ENCODE results near the gene TMEM106C.

TMEM106C gene

DNA sequence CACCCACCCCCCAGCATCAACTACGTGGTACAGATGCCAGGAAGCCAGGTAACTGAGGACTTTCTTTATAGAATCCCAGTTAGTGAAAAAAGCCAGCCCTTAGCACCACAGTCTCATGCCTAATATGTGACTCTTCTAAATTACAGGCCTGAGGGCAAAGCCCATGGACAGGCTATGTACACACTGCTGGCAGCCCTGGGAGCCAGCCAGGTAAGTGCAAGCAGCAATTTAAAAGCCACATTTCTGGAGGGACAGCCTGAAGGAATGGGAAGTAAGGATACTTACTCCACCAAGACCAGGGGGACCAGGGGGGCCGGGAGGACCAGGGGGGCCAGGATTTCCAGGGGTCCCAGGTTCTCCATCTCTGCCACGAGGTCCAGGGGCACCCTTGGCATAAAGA is 33.9 kb downstream of the TMEM106C start:
- no peak for ATAC-seq

GRCh38 chr12:47999816-48000215 is 36.4 kb downstream of the TMEM106C start:
- ATAC-seq = no peak

- no peak for ATAC-seq
Measured at GRCh38 chr12:48000878-48001504, 37.6 kb downstream of the TMEM106C start.

GRCh38 chr12:48001505-48002413 is 38.4 kb downstream of the TMEM106C start:
- ATAC-seq = no peak

DNA sequence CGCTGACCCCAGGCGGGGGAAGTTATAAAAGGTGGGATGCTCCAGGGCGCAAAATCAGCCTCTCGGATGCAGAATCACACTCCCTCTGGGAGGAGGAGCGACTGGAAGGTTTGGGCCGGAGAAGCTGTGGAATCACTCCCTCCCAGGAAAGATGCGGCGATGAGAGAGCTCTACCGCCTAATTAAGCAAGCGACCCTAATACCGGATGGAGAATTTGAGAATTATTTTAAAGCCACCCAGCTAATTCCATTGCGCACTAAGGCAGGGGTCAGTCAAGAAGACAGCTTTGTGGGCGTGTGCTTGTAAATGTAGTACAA is 39.0 kb downstream of the TMEM106C start:
- ATAC-seq = no peak

- no peak for ATAC-seq
Measured at GRCh38 chr12:48002773-48003218, 39.4 kb downstream of the TMEM106C start.

- peak; percentile 23 to 25 for ATAC-seq
Measured at GRCh38 chr12:48003226-48004052, 40.0 kb downstream of the TMEM106C start.

DNA sequence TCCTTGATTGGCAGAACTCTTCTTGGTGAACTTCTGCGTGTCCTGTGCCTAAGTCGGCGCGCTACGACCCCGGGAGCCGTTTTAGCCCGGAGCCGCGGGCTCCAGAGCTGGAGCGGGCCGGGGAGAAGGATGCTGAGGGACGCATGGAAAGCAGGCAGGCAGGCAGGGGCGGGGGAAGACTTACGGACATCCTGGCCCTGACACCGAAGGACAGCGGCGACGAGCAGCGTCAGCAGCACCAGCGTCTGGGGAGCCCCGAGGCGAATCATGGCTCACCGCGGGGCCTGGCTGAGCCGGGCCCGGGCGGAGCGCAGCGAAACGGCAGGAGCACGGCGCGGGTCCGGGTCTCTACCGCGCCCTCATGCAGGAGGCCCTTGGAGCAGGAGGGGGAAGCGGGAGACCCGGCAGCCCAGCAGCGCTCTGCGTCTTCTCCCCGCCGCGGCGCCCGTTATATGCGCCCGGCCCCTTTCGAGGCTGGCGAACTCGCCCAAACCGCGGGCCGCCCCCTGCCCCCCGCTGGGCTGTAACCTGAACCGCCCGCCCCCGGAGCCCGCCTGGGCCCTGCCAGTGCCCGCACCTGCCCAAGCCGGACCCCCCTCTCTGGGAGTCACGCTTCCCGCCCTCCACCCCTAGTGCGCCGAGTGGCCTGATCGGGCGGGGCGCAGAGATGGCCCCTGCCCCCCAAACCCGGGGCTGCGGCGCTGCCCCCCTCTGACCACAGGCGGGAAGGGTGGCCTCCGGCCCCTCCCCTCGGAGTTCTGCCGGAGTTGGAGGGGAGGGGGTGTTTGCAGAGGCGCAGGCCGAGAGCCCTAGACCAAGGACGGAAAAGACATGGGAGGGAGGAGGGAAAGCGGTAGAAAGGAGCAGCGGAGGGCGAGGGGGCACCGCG is 40.9 kb downstream of the TMEM106C start, which contains the start of gene COL2A1:
Gene COL2A1 (minus strand): TSS at position 424 of the 889 bp plus-strand sequence. CDS start 155 bp downstream, at position 269.
- ATAC-seq = peak; percentile 34 to 54

DNA sequence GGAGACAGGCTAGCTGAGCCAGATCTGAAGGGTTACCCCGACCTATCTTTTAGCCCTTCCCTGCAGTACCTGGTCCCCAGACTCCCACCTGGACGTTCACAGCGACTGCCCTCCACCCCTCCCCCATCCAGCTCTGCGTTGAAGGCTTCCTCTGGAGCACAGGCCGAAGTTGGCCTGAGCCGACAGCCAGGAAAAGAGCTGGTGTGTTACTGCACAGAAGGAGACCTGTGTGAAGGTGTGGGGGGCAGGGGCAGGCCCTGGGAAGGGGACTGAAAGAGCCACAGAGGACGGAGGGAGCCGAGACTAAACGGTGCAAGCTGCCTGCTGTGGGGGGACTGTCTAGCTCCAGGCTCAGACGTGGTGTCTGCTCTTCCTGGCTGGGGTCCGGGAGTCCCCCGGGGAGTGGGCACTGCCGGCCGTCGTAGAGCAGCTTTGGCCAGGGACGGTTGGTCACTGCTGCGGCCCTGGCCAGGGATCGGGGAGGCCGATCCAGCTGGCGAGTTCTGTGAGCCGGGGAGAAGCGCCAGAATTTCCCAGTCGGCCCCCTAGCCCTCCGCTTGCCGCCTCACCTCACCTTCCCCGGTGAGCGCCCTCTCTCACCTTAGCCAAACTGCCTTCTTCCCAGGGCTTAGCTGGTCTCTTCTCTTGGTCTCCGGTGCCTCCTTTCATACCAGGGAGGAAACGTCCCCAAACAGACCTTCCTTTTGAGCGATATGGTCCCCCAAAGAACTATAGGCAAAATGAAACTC is 41.8 kb downstream of the TMEM106C start:
- no peak for ATAC-seq

- ATAC-seq = no peak
Measured at GRCh38 chr12:48005750-48006021, 42.3 kb downstream of the TMEM106C start.

GRCh38 chr12:48007206-48007605 is 43.8 kb downstream of the TMEM106C start:
- no peak for ATAC-seq

DNA sequence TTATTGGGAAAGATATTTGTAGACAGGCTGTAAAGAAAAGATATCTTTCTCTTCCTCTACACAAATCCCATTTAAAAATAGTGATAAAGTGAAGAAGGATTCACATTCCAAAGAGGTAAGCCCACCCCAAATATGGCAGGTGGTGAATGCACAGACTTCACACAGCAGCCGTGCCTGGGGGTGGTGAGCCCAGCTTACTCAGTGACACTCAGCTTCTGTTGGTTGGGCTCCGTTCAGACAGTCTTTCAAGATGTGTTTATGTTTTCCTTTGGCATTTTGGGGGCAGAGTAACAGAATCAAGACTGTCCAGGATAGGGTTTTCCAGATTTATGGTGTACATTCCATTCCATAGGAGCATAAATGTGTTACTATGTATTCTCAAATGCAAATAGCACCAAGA is 45.0 kb downstream of the TMEM106C start:
- ATAC-seq = no peak

DNA sequence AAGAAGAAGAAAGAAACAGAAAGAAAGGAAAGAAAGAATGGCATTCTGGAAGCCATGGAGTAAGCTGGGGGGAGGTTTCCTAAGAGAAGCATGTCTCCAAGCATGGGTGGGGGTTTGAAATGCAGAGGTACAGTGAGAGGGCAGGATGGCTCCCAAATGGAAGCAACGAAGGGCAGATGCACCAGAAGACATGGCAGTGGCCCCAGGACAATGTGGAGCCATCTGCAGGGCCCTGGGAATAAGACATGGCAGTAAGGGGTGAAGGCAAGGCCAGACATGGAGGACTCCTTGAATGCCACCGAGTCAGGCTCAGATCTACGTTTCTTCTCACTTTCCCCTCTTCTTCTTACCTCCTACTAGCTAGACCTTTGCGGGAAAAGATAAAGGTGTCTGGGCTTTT is 45.6 kb downstream of the TMEM106C start:
- ATAC-seq = no peak

DNA sequence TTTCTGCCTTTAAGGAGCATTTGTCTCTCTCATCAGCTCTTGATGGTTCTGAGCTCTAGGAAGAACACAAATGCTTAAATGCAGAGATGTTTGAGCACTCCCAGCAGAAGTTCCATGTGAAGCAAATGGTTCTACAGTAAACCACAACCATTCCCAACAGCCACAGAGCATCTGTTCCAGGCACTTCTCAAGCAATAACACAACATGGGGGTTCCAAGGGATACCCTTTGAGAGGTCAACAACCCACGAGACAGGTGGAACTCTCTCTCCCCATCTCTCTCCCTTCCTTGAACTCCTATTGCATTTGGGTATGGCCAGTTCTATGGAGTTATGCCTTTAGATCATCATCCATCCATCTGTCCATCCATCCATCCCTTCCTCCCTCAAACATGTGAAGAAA is 46.1 kb downstream of the TMEM106C start:
- no peak for ATAC-seq

DNA sequence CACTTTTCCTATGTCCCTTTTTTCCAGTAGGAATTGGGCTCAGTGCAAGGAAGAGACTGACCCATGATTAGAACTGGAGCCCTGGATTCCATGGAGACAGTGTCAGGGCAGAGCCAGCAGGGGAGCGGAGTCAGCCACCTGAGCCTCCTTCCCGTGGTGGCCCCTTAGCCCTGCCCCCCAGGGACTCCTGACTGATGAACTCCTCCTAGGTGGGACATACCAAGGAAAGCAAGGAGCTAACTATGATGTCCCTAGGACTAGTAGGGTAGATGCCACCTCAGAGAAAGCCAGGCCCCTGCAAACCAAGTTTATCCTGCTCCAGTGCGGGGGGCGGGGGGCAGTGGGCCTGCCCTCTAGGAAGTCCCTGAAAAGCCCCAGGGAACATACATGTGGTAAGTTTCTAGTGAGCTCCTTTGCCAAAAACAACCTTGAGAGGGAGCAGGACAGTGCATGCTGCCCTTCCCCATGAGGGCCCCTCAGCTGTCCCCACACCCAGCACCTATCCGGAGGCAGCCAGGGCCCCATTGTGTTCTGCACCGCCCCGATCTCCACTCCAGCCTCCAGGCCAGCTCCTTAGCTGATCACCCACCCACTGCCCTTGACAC is 47.1 kb downstream of the TMEM106C start:
- ATAC-seq = no peak

DNA sequence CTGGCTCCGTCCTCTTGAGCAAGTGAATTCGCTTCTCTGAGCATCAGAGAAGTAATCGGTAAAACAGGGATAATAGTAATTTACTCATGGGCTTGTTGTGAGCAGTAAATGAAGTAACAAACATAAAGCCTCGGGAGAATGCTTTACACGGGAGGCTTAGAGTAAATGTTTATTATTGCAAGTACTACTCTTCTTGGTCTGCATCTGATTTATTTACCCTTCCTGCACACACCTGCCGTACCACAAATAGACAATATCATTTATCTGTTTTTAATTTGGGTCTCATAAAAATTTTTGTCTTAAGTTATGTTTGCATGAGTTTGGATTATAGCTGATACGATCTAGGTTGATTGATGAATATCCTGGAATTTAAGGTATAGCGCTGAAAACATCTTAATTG is 48.7 kb downstream of the TMEM106C start:
- no peak for ATAC-seq

DNA sequence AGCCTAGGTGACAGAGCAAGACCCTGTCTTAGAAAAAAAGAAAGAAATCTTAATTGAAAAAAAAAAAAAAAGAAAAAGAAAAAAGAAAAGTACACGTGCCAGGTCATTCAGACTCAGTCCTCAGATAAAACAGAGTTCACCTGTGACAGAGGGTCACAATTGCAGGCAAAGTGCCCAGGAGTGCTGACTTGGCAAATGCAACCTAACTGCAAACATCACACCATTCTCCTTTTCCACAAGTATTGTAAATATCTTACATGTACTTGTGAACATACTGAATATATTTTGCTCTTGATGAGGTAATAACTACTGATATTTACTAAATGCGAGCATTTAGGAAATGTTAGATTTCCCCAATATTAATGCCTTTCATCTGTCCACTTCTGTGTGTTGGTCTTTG is 49.9 kb downstream of the TMEM106C start:
- ATAC-seq = no peak

DNA sequence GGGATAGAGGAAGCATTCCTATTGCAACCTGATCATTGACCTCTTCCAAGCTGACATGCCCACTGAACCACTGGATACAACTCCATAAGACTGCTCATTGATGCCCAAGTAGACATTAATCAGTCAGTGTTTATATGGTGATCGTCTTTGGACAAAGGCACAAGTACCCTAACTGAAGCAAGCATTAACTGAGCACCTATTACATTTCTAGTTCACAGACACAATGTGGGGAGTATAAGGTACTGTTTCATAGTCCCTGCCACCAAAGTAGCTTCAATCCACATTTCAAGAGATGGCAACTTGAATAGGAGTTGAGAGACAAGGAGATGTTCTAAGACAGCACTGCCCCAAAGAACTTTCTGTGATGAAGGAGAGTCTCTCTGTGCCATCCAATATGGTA is 51.7 kb downstream of the TMEM106C start:
- ATAC-seq = no peak

GRCh38 chr12:48015954-48016353 is 52.6 kb downstream of the TMEM106C start:
- no peak for ATAC-seq

GRCh38 chr12:48016373-48017020 is 53.1 kb downstream of the TMEM106C start:
- no peak for ATAC-seq

DNA sequence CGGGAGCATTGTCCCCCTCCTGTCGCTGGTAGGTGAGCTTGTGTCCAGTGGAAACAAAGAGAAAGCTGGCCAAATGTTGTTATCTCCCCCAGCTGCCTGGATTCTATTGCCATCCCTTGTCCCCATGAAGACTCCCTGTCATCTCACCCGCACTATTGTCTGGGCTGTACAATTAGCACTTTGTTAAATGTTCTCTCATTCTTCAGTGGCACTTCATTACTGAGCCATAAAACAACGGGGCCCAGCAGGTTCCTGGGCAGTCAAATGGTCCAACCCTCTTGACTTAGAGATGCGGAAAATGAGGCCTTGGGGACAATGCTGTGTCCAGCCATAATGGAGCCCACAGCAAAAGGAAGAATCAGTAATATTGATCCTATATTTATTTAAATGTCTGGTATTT is 54.1 kb downstream of the TMEM106C start:
- ATAC-seq = no peak

All from activated CD4-positive, CD25-positive, alpha-beta regulatory T cell treated with anti-CD3 and anti-CD28 coated beads, Interleukin-2, amount 50 U/mL, for 24 hours (primary cell).